ENCODE measurements around the gene ITGA4.
"Not testable (repeated sequence)": the region's sequence is repeated elsewhere in the genome, so short reads cannot be mapped to it uniquely, and the experiment has no call there.

ITGA4 gene

GRCh38 chr2:181457121-181457740 is at the start of gene ITGA4:
TSS of gene ITGA4 (plus strand) at chr2:181457386. CDS start at chr2:181457655, 269 bp downstream.
- DNase-seq: no peak

GRCh38 chr2:181408861-181409260 is 48.3 kb upstream of the ITGA4 start:
- no peak for DNase-seq

- no peak for DNase-seq
These were observed 45.9 kb upstream of the ITGA4 start for GRCh38 chr2:181411105-181411849.

- no peak for DNase-seq
These were observed 37.9 kb upstream of the ITGA4 start for GRCh38 chr2:181419129-181419855.

- DNase-seq: no peak
These were observed 36.7 kb upstream of the ITGA4 start for GRCh38 chr2:181420259-181421130.

- DNase-seq: no peak
These were observed 36.1 kb upstream of the ITGA4 start for GRCh38 chr2:181421131-181421458.

GRCh38 chr2:181421464-181421863 is 35.7 kb upstream of the ITGA4 start:
- no peak for DNase-seq

- no peak for DNase-seq
These were observed 30.5 kb upstream of the ITGA4 start for GRCh38 chr2:181426672-181427071.

GRCh38 chr2:181430406-181431118 is 26.6 kb upstream of the ITGA4 start:
- DNase-seq: no peak

GRCh38 chr2:181431674-181432073 is 25.5 kb upstream of the ITGA4 start:
- no peak for DNase-seq

- DNase-seq: no peak
These were observed 18.9 kb upstream of the ITGA4 start for GRCh38 chr2:181438261-181438660.

GRCh38 chr2:181440344-181440743 is 16.8 kb upstream of the ITGA4 start:
- no peak for DNase-seq

GRCh38 chr2:181440919-181441318 is 16.3 kb upstream of the ITGA4 start:
- no peak for DNase-seq

GRCh38 chr2:181441670-181442069 is 15.5 kb upstream of the ITGA4 start:
- no peak for DNase-seq

- no peak for DNase-seq
These were observed 12.5 kb upstream of the ITGA4 start for GRCh38 chr2:181444654-181445053.

- no peak for DNase-seq
These were observed 10.2 kb upstream of the ITGA4 start for GRCh38 chr2:181446985-181447384.

GRCh38 chr2:181449278-181449677 is 7.9 kb upstream of the ITGA4 start:
- DNase-seq: not testable (repeated sequence)

GRCh38 chr2:181454686-181455450 is 2.3 kb upstream of the ITGA4 start:
- DNase-seq: no peak

- no peak for DNase-seq
These were observed 496 bp upstream of the ITGA4 start for GRCh38 chr2:181456660-181457120.

GRCh38 chr2:181457741-181458425 is 697 bp downstream of the ITGA4 start:
- DNase-seq: no peak

GRCh38 chr2:181458871-181459270 is 1.7 kb downstream of the ITGA4 start:
- no peak for DNase-seq

Data from cerebellar nuclear complex (tissue), 1 donor.